Hepatic stellate cell (primary cell): ENCODE results near the gene GADD45GIP1.

Experiments used
- DNase-seq: peaks from one replicate; pipeline ENCODE4 v3.0.0; 2011; ENCODE audit warnings: low spot score

The GADD45GIP1 gene

GRCh38 chr19:12907166-12907565, 49.9 kb downstream of the GADD45GIP1 start:
- DNase-seq = no peak
